Fibroblast of lung (primary cell): ENCODE data around the gene PNLDC1.

ENCODE experiments used
- CTCF ChIP-seq, 2 donors: IDR thresholded peaks in 1 of 2; conservative IDR thresholded peaks in 1 of 2; 1 replicate in 1 of 2; 2 replicates in 1 of 2; pipeline ENCODE4 v1.5.1; 2011 to 2012; ENCODE audit warnings: low read length in 2 of 2, control low read depth in 1 of 2, inconsistent platforms in 1 of 2, low read depth in 1 of 2, mild to moderate bottlenecking in 1 of 2
- EZH2 ChIP-seq: IDR thresholded peaks from 2 replicates; pipeline ENCODE4 v1.5.1; 2012; ENCODE audit warnings: low read length, control low read depth, mild to moderate bottlenecking; ENCODE audit errors: missing control alignments

- TF ChIP-seq CTCF (conservative IDR thresholded peaks at IDR 0.05 in 1 of 2, IDR thresholded peaks at IDR 0.05 in 1 of 2; ENCODE audit: low read depth in 1 of 2, low read length in 2 of 2) (no peak), EZH2 (no peak)
Measured at GRCh38 chr6:159760602-159761057, 39.4 kb upstream of the PNLDC1 start.
